HCT116 (cell line): Measurements from ENCODE around the gene IFNL2. TPM values are rescaled to one million over a fixed set of nuclear protein-coding genes. Genes with fewer than 3 reads are reported as not detected.

Experiments
- ATAC-seq: fragments of 200-7000 bp; cut with Tn5 transposase; 2 replicates; pipeline ENCODE4 v1.9.1; 2020; ENCODE audit warnings: mild to moderate bottlenecking, moderate library complexity
- BruUV-seq: library from RNA; stranded (reverse); fragments of 400-500 nt; replicated peaks from 2 replicates; lab custom pipeline; 2021; lab: Mats Ljungman, UMichigan
- CTCF ChIA-PET: fragments of 300-600 bp; sonication (Branson Sonifier 250); formaldehyde crosslinking; loops from one replicate; lab custom pipeline; 2021; ENCODE audit warnings: antibody characterized with exemption; lab: Charles Lee
- POLR2A ChIA-PET: fragments of 300-600, 350-600 bp; sonication (Branson Sonifier 250); formaldehyde crosslinking; loops from one replicate; lab custom pipeline; 2021; ENCODE audit warnings: antibody characterized with exemption; lab: Charles Lee
- RAD21 ChIA-PET, 2 experiments: fragments of 300-600 bp; sonication (Branson Sonifier 250); formaldehyde crosslinking; loops; one replicate each; lab custom pipeline; 2023; ENCODE audit warnings: low total read pairs in 2 of 2; ENCODE audit not compliant: uncharacterized antibody in 2 of 2, unreplicated experiment in 2 of 2, low non-redundant PET in 1 of 2; lab: Charles Lee
- DNase-seq: peaks from one replicate; pipeline ENCODE4 v3.0.0-alpha.2; 2010; ENCODE audit warnings: low read depth, low spot score
- H2AFZ ChIP-seq: fragments of 200-600 bp; shearing (Covaris generic), sonication (generic); 2 replicates; pipeline ENCODE4 v1.6.1; 2017; ENCODE audit warnings: low read depth, mixed run types, mixed read lengths, antibody characterized with exemption, low read length; ENCODE audit not compliant: poor library complexity, severe bottlenecking
- H3K27ac ChIP-seq: 2 replicates; pipeline ENCODE4 v1.5.1; 2012; ENCODE audit warnings: low read depth, low read length
- H3K27me3 ChIP-seq: fragments of 200-600 bp; sonication (generic); 2 replicates; pipeline ENCODE4 v1.6.1; 2016; ENCODE audit warnings: mixed run types, low read length, mixed read lengths; ENCODE audit not compliant: insufficient read depth
- H3K36me3 ChIP-seq, 2 experiments: fragments of 200-500 bp in 1 of 2; fragments of 200-600 bp in 1 of 2; sonication (Bioruptor generic) in 1 of 2; sonication (generic) in 1 of 2; 2 replicates each; pipeline versions ENCODE4 v1.5.1 to v1.6.1; 2014 to 2016; ENCODE audit warnings: low read length in 2 of 2, inconsistent platforms in 1 of 2, mixed read lengths in 1 of 2, mixed run types in 1 of 2; ENCODE audit not compliant: insufficient read depth in 2 of 2, control insufficient read depth in 1 of 2
- H3K4me1 ChIP-seq, 2 experiments: fragments of 200-600 bp in 1 of 2; sonication (generic) in 1 of 2; 2 replicates each; pipeline versions ENCODE4 v1.5.1 to v1.6.1; 2012 to 2017; ENCODE audit warnings: low read length in 2 of 2, inconsistent platforms in 1 of 2, mild to moderate bottlenecking in 1 of 2, mixed read lengths in 1 of 2, mixed run types in 1 of 2, moderate library complexity in 1 of 2; ENCODE audit not compliant: insufficient read depth in 2 of 2, control insufficient read depth in 1 of 2
- H3K4me2 ChIP-seq: fragments of 200-600 bp; sonication (generic); 2 replicates; pipeline ENCODE4 v1.6.1; 2017; ENCODE audit warnings: mixed run types, low read length, mixed read lengths
- H3K4me3 ChIP-seq, 2 experiments: fragments of 200-600 bp in 1 of 2; sonication (generic) in 1 of 2; replicated peaks in 1 of 2; 2 replicates each; pipeline ENCODE4 v1.5.1; 2011 to 2016; ENCODE audit warnings: low read length in 2 of 2, control low read depth in 1 of 2, low read depth in 1 of 2, mild to moderate bottlenecking in 1 of 2, mixed read lengths in 1 of 2, mixed run types in 1 of 2
- H3K79me2 ChIP-seq: fragments of 200-600 bp; sonication (generic); 2 replicates; pipeline ENCODE4 v1.6.1; 2017; ENCODE audit warnings: mild to moderate bottlenecking, mixed run types, low read length, moderate library complexity, mixed read lengths; ENCODE audit not compliant: insufficient read depth
- H3K9ac ChIP-seq: fragments of 200-600 bp; sonication (generic); 2 replicates; pipeline ENCODE4 v1.6.1; 2016; ENCODE audit warnings: low read length, mixed read lengths
- H3K9me2 ChIP-seq: fragments of 200-600 bp; sonication (generic), shearing (Covaris generic); 2 replicates; pipeline ENCODE4 v1.6.1; 2017; ENCODE audit warnings: mixed run types, mild to moderate bottlenecking, moderate library complexity; ENCODE audit not compliant: insufficient read depth
- H3K9me3 ChIP-seq, 2 experiments: fragments of 200-500 bp in 1 of 2; fragments of 200-600 bp in 1 of 2; sonication (Bioruptor generic) in 1 of 2; sonication (generic) in 1 of 2; 2 replicates each; pipeline ENCODE4 v1.6.1; 2014 to 2017; ENCODE audit warnings: low read length in 2 of 2, mixed read lengths in 2 of 2, inconsistent platforms in 1 of 2, low read depth in 1 of 2, mild to moderate bottlenecking in 1 of 2, mixed run types in 1 of 2, moderate library complexity in 1 of 2; ENCODE audit not compliant: control insufficient read depth in 1 of 2, insufficient read depth in 1 of 2
- H4K20me1 ChIP-seq: fragments of 200-600 bp; sonication (generic), shearing (Covaris generic); 2 replicates; pipeline ENCODE4 v1.6.1; 2017; ENCODE audit warnings: mixed run types, mild to moderate bottlenecking, moderate library complexity; ENCODE audit not compliant: insufficient read depth
- ATF3 ChIP-seq: IDR thresholded peaks from 2 replicates; pipeline ENCODE4 v1.6.1; 2012
- CEBPB ChIP-seq: IDR thresholded peaks from 2 replicates; pipeline ENCODE4 v1.6.1; 2012; ENCODE audit warnings: low read depth
- EGR1 ChIP-seq: IDR thresholded peaks from 2 replicates; pipeline ENCODE4 v1.6.1; 2012; ENCODE audit warnings: low read depth
- ELF1 ChIP-seq: IDR thresholded peaks from 2 replicates; pipeline ENCODE4 v1.6.1; 2012; ENCODE audit warnings: low read depth, borderline replicate concordance
- EZH2phosphoT487 ChIP-seq: fragments of 200-600 bp; IDR thresholded peaks from 2 replicates; pipeline ENCODE4 v1.6.1; 2018; ENCODE audit warnings: antibody characterized with exemption, borderline replicate concordance
- YY1 ChIP-seq: IDR thresholded peaks from 2 replicates; pipeline ENCODE4 v1.6.1; 2011; ENCODE audit warnings: low read length, low read depth, moderate library complexity, mild to moderate bottlenecking; ENCODE audit not compliant: insufficient replicate concordance; ENCODE audit errors: extremely low read depth
- ZFX ChIP-seq: fragments of 450-650 bp; IDR thresholded peaks from 2 replicates; pipeline ENCODE4 v1.6.1; 2017
- ZNF274 ChIP-seq: fragments of 200-500 bp; sonication (Bioruptor generic); IDR thresholded peaks from 2 replicates; pipeline ENCODE4 v1.6.1; 2014; ENCODE audit warnings: mild to moderate bottlenecking, low read depth, low read length, inconsistent platforms
- intact Hi-C: fragments of 100-400 bp; cut with micrococcal nuclease; formaldehyde crosslinking; loops from 2 replicates; pipeline ENCODE4 v1.10.0; 2022
- total RNA-seq: library from RNA; stranded (reverse); gene quantifications from one replicate; pipeline ENCODE4 v1.2.1, GENCODE V29; 2021; ENCODE audit not compliant: unreplicated experiment
- TF ChIP-seq, protein P1 (sequence below): IDR thresholded peaks from 2 replicates; pipeline ENCODE4 v1.6.1; 2011; ENCODE audit warnings: mild to moderate bottlenecking, low read length, moderate library complexity; ENCODE audit not compliant: insufficient replicate concordance; ENCODE audit errors: extremely low read depth
- TF ChIP-seq, protein P2 (sequence below), 3 experiments: fragments of 200-600 bp in 1 of 3; sonication (generic) in 1 of 3; IDR thresholded peaks in 2 of 3; conservative IDR thresholded peaks in 1 of 3; 2 replicates each; pipeline ENCODE4 v1.5.1; 2012 to 2017; ENCODE audit warnings: low read depth in 2 of 3, low read length in 2 of 3, antibody characterized with exemption in 1 of 3, borderline replicate concordance in 1 of 3, control low read depth in 1 of 3, mild to moderate bottlenecking in 1 of 3, mixed read lengths in 1 of 3, mixed run types in 1 of 3, moderate library complexity in 1 of 3; ENCODE audit not compliant: insufficient read depth in 1 of 3

Gene IFNL2
- total RNA-seq, 1 experiment from 2014 or later: not detected

GRCh38 chr19:39301562-39301961, 33.4 kb downstream of the IFNL2 start:
- intact Hi-C loops: no loop called here
- no peak overlapping the region for H3K27ac ChIP-seq
- BruUV-seq: no TSS peak
- ATAC-seq: no peak
- no peaks in the 10 kb centered on the region for H3K79me2 ChIP-seq
- H3K4me1 ChIP-seq: peaks cover 9 to 10% of the 10 kb centered on the region in 2 experiments
- H4K20me1 ChIP-seq: no peaks in the 10 kb centered on the region
- no peak for DNase-seq
- POLR2A ChIA-PET: no interaction called here
- no peak overlapping the region for H3K9ac ChIP-seq
- H3K4me2 ChIP-seq: no peak overlapping the region
- TF ChIP-seq ZFX: no peak
- no peak for TF ChIP-seq EGR1
- no peak for TF ChIP-seq ZNF274
- TF ChIP-seq, protein P1, sequence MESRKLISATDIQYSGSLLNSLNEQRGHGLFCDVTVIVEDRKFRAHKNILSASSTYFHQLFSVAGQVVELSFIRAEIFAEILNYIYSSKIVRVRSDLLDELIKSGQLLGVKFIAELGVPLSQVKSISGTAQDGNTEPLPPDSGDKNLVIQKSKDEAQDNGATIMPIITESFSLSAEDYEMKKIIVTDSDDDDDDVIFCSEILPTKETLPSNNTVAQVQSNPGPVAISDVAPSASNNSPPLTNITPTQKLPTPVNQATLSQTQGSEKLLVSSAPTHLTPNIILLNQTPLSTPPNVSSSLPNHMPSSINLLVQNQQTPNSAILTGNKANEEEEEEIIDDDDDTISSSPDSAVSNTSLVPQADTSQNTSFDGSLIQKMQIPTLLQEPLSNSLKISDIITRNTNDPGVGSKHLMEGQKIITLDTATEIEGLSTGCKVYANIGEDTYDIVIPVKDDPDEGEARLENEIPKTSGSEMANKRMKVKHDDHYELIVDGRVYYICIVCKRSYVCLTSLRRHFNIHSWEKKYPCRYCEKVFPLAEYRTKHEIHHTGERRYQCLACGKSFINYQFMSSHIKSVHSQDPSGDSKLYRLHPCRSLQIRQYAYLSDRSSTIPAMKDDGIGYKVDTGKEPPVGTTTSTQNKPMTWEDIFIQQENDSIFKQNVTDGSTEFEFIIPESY: no peak
- TF ChIP-seq YY1: no peak
- no peak for TF ChIP-seq EZH2phosphoT487
- TF ChIP-seq, protein P2, sequence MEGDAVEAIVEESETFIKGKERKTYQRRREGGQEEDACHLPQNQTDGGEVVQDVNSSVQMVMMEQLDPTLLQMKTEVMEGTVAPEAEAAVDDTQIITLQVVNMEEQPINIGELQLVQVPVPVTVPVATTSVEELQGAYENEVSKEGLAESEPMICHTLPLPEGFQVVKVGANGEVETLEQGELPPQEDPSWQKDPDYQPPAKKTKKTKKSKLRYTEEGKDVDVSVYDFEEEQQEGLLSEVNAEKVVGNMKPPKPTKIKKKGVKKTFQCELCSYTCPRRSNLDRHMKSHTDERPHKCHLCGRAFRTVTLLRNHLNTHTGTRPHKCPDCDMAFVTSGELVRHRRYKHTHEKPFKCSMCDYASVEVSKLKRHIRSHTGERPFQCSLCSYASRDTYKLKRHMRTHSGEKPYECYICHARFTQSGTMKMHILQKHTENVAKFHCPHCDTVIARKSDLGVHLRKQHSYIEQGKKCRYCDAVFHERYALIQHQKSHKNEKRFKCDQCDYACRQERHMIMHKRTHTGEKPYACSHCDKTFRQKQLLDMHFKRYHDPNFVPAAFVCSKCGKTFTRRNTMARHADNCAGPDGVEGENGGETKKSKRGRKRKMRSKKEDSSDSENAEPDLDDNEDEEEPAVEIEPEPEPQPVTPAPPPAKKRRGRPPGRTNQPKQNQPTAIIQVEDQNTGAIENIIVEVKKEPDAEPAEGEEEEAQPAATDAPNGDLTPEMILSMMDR (IDR thresholded peaks at IDR 0.05 in 2 of 3, conservative IDR thresholded peaks at IDR 0.05 in 1 of 3; ENCODE audit: borderline replicate concordance in 1 of 3, insufficient read depth in 1 of 3, low read depth in 2 of 3, low read length in 2 of 3): no peak
- TF ChIP-seq ATF3: no peak
- TF ChIP-seq ELF1: no peak
- no peak for TF ChIP-seq CEBPB
- H3K36me3 ChIP-seq: no peaks in the 10 kb centered on the region
- CTCF ChIA-PET: no interaction called here
- H2AFZ ChIP-seq: no peak overlapping the region
- H3K9me3 ChIP-seq: no peaks in the 10 kb centered on the region
- H3K4me3 ChIP-seq: no peak overlapping the region
- H3K27me3 ChIP-seq: no peaks in the 10 kb centered on the region
- RAD21 ChIA-PET: no interaction called here
- no peaks in the 10 kb centered on the region for H3K9me2 ChIP-seq
